GM21390 (cell line): ENCODE results near the gene IQSEC3.

ENCODE experiments used
- ATAC-seq: cut with Tn5 transposase; IDR thresholded peaks from one replicate; pipeline ENCODE4 v1.9.1; 2021; ENCODE audit not compliant: unreplicated experiment

The IQSEC3 gene

DNA sequence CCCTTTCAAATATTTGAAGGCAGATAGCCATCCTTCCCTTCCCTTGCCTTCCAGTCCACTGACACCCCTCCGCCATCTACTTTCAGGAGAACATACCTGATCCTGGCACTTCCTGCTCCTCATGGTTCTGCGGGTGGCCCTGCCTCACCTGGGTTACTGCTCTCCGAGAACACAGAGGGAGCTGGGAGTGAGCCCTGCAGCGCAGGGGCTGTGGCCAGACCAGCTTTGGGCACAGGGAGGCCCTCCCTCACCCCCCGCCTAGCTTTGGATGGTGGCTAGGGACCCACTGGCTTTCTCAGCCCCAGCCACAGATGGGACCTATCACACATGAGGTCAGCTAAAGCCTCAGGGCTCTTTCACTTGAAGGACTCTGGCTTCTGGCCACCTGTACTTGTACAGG, 12.4 kb downstream of the IQSEC3 start:
- no peak for ATAC-seq

- ATAC-seq = no peak
Measured at GRCh38 chr12:80681-81190, 14.2 kb downstream of the IQSEC3 start.

DNA sequence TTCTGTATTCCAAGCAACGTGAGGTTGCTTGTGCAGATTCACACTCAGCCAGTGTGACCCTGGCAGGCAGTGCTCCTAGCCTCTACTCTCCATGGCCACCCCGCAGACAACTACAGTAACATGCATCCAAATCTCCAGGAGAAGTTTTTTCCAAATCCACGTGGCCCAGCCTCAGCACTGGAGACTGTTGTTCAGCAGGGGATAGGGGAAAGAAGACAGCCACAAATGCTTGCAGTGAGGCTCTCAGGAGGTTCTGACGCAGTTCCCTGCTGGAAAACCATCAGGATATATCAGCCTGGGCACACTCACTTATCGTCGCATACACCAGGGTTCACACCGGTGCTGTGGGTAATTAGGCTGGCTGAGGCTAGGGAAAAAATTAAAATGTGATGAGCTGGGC, 16.2 kb downstream of the IQSEC3 start:
- no peak for ATAC-seq

DNA sequence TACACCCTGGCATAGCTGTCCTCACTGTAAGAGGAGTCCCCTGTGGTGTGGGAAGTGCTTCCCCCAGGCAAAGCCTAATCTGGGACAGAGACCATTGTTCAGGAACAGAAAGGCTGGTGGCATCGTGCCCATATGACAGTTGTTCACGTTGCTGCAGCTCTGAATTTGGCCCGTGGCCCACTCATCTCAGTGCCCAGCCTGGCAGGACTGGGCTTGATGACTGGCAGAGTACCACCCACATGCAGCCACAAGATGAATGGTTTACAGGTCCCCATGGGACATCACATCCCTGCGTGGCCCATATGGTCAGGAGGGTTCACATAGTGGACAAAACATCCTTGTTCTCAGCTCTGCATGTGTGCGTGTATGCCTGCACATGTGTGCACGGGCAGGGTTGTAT, 17.5 kb downstream of the IQSEC3 start:
- ATAC-seq = no peak

- ATAC-seq = no peak
Measured at GRCh38 chr12:85191-85666, 18.7 kb downstream of the IQSEC3 start.

GRCh38 chr12:87315-87714, 20.7 kb downstream of the IQSEC3 start:
- ATAC-seq = no peak

DNA sequence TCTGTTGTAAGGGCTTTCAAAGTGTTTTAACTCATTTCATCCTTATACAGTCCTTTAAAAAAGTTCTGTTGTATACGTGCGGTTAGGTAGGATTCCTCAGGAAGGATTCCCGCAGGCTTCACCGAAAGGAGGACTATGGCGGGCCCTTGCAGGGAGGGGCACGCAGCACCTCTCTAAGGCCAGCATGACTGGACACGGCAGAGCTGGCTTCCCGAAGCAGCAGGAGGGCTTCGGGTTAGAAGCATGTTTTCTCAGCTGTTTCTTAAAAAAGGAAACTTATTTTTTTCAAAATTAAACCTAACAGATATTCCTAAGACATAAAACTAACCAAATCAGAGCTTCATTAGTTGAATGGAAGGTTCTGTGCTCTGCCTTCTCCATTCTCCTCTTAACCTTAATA, 21.3 kb downstream of the IQSEC3 start:
- no peak for ATAC-seq

- ATAC-seq = no peak
Measured at GRCh38 chr12:89653-90052, 23.1 kb downstream of the IQSEC3 start.

DNA sequence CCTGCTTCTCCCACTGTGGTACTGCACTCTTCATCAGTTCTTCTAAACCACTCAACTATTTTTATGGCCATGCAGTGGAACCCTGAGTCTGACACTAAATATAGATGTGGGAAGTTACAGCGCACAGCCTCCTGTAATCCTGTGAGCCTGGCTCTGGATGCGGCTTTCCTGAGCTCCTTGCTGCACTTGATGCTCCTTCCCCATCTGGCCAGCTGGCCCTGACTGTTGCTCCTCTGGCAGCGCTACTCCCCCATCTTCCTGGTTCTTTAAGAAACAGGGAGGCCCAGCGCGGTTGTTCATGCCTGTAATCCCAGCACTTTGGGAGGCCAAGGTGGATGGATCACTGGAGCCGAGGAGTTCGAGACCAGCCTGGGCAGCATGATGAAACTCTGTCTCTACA, 24.6 kb downstream of the IQSEC3 start:
- no peak for ATAC-seq

GRCh38 chr12:93266-94005, 26.9 kb downstream of the IQSEC3 start:
- no peak for ATAC-seq

DNA sequence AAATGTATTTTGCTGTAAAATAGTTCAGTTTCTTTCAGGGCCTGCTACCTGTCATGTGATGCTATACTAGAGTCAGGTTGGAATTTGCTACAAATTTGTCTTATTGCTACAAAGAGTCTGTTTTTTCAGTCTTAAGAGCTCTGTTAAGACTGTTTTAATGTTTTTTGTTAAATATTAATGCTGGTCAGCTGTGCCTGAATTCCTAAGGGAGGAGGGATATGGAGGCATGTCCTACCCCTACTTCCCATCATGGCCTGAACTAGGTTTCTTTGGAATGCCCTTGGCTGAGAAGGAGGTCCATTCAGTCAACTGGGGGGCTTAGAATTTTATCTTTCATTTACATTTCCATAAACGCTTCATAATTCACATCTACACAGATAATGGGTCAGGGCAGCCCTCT, 30.0 kb downstream of the IQSEC3 start:
- ATAC-seq = no peak

DNA sequence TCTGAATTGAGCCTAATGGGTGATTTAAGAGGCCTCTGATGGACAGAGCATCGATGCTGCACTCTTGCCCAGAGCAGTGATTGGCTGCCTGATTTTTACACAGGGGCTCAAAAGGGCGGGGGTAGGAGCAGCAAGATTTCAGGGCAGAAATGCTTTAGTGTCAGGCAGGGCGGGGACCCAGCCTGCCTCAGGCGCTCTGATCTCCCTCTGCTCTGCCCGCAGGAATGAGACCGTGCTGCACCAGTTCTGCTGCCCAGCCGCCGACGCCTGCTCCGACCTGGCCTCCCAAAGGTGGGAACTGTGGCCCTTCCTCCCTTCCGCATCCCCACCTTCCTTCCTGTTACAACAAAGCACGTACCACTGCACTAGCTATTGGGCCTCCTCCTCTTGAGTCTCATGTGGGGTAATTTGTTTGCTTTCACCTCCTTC, 32.4 kb downstream of the IQSEC3 start:
- ATAC-seq = no peak

- ATAC-seq = no peak
Measured at GRCh38 chr12:99605-100004, 33.0 kb downstream of the IQSEC3 start.

DNA sequence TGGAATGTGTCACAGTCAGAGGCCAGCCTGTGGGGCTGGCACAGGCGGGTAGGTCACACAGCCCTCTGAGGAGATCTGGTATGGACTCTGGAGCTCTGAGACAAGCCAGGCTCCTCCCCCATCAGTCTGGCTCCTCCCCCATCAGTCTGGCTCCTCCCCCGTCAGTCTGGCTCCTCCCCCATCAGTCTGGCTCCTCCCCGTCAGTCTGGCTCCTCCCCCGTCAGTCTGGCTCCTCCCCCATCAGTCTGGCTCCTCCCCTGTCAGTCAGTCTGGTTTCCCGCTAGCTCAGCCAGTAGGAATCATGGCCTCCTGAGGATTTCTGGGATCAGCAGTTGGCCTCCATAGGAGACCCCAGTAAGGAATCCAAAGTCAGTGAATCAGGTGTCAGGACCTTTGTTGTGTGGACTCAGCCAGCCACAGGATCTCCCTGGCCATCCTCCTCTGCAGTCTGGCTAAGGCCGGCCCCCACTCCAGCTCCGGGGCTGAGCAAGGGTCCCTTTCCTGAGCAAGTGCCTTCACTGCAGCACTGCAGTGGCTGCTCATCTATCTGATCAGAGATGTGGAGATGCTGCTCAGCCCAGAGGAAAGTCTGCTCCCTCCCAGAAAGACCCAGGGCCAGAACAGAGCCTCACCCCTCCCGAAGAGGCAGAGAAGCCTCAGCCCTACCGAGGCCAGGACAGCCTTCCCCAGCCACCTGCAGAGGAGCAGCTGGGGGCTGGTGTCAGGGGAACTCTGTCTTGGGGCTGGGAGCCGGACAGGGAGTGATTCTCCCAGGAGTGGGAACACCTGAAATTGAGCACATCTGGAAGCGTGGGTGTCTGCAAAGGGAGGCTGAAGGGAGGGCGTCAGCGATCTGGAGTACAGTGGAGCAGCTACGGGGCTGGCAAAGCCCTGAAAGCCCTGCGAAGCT, 35.7 kb downstream of the IQSEC3 start:
- no peak for ATAC-seq

DNA sequence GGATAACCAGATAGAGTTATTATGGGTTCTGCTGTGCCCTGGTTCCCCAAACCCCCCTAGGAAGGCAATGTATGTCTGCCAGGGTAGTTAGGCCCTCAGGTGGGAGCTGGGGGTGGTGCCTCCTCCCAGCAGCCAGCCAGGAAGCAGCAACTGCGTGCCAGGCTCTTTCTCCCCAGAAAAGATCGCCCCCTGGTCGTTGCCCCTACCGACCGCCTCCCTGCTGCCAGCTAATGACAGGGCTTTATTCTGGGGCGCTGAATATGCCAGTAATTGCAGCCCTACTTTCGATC, 36.3 kb downstream of the IQSEC3 start:
- no peak for ATAC-seq

- ATAC-seq = no peak
Measured at GRCh38 chr12:103169-103981, 36.8 kb downstream of the IQSEC3 start.

DNA sequence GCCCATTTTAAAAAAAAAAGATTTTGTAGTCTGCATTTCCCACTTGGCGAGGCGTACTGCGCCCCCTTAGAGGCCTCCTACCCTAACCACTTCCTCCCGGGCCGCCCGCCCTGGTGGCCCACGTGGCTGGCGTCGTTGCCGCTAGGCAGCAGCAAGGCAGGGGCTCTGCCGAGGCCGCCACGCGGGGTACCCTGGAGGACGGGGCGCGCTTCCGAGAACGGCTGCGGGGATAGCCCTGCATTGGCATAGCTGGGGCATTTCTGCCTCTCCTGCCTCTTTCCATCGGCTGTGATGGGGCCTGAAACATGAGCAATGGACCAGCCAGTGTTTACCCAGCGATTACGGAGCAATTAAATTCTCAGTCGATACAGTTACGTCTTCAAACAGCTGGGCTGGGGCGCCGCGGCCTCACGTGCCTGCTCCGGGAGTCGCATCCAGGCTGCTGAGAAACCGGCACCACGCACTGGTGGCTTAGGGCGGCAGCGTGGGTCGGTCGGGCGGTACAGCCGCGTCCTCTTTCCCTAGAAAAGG, 38.0 kb downstream of the IQSEC3 start:
- ATAC-seq = no peak

DNA sequence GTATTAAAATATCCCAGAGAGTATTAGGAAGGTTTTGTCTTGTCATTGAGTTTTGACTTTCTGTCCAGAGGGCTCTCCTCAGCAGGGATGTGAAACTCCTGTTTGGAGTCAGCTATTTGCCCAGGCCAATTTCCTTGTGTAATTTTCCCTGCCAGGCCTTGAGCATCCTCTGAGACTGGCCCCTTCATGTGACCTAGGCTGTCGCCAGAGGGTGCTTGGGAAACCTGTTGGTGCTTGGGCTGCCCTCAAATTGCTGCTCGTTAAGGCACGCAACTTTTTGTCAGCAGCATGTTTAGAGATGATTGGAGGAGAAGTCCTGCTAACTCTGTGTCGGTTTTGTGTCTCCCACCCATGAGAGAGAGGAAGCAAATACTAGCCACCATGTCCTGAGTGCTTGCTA, 39.1 kb downstream of the IQSEC3 start:
- no peak for ATAC-seq

DNA sequence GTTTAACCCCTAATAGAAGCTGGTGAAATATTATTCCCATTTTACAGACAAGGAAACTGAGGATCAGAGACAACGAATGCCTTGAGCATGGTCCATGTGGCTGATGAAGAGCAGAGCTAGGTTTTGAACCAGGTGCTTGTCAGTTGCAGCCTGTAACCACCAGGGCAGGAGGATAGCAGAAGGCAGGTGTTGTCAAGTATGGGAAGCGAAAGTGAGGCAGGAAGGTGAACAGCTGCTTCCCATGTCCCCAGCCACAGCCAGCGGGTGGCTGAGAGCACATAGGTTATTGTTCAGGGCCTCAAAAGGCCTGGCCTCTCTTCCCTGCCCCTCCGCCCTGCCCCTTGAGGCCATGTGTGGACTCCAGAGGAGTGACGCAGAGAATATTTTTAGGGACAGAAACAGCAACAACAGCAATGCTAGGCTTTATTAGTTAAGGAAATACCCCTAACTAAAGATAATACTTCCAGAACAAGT, 39.6 kb downstream of the IQSEC3 start:
- ATAC-seq = peak; percentile 89

DNA sequence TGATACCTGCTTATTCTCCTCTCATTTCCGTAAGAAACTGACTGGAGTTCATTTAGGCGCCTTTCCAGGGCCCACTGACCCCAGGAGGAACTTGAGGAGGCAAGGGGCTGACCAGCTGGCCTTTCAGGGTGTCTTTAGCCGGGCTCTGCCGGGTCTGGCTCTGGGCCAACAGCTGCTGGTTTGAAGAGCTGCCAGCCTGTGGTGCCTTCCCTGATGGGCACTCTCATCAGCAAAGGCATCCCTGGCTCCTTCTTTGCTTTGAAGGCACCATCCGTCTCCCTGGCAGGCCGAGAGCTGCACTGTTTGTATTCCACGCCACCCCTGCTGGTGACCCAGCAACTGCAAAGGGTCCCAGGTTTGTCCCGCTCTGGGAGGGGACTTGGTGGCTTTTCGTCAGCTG, 42.0 kb downstream of the IQSEC3 start:
- no peak for ATAC-seq

DNA sequence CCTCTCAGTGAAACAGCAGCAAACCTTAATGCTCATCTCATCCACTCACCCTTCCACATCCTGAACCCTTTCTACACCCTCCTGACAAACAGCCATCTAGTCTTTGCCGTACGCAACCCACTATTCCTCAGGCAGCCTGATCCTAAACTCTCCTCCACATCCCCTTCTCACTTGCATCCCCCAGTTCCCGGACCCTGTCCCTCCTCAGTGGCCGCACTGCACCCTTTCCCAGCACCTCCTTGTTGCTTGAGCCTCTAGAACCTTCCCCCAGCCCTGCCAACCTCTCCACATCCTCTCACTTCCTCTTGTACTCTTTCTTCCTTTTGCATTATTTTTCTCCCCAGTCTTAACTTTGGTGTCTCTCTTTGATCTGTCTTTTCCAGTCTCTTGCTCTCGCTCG, 42.9 kb downstream of the IQSEC3 start:
- ATAC-seq = no peak
